Stimulated activated CD4-positive, alpha-beta T cell treated with anti-CD3 and anti-CD28 coated beads, Interleukin-12 subunit alpha, Interleukin-12 subunit beta, amount 100 ng/mL, for 4 hours (primary cell): ENCODE results near the gene GABRR3.
"Not testable (repeated sequence)": the region's sequence is repeated elsewhere in the genome, so short reads cannot be mapped to it uniquely, and the experiment has no call there.

Source experiments
- DNase-seq: peaks from one replicate; pipeline ENCODE4 v3.0.0-alpha.2; 2020

The GABRR3 gene

DNA sequence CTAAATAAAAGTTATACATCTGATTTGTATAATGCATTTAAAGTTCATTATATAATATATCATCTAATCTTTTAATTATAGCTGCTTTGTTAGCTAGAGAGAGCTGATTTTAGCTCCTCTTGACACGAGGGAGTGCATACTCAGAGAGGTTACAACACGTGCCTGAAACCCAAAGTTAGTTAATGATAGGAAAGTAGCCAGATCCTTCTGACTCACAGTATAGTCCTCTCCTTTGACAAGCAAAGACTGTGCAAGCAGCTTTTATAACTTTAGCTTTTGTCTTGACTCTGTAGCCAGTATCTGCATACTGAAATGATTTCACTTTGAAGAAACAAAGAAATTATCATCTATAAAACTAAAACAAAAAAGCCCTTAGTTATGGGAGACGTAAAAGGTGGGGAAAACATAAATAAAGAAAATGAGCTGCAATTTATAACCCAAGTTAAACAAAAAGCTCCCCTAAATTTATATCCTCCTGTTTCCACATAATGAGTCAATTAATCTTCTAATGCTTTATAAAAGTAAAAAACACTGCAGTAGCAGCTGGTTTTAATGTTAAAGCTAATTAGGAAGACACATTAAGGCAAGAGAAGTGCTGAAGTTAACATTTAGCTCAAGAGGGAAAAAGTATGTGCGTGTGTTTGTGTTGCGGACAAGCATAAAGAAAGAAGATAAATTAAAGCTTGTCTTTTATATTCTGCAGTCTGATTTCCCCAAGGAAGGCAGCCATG is 13.1 kb downstream of the GABRR3 start:
- DNase-seq = no peak

DNA sequence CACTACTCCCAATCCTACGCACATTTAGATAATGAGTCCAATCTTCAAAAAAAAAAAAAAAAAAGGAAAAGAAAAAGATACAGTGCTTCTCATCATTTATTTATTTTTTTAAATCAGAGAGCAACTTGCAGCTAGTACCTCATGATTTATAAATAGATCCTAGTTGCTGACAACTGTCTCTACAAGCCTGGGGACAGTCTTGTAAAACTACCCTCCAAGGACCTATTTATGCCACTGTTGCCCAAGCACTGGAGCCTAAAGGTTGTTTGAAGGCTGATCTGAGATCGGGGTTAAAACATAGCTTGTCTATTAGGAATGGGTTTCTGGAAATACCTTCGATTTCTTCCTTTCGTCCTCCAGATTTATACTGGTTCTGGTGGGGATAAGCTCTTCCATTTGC is 14.7 kb downstream of the GABRR3 start:
- no peak for DNase-seq

DNA sequence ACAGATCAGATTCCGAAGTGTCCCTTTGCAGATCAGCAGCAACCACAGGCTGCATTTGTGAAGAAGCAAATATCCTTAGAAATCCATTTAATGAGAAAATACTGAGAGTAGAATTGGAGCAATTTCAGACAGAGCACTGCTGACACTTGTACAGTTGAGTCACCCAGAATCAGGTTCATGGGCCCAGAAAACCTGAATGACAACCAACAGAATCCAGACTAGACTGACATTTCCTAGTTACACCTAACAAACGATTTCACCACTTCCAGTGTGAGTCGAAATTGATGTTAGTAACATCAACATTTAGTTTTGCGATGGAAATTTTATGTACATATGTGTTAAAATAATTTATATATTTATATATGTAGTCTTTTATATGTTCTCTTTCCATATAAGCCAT is 16.8 kb downstream of the GABRR3 start:
- DNase-seq = no peak

DNA sequence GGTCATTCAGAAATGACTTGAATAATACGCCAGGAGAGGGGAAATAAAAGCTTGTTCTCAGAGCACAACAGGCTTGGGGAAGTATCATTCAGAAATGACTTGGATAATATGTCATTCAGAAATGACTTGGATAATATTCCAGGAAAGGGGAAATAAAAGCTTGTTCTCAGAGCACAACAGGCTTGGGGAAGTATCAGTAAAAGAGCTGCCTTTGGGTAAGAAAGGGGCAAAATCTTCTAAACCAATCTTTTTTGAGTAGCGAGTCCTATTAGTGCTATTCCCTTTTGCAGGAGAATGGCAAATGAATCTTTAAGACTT is 20.9 kb downstream of the GABRR3 start:
- DNase-seq = no peak

DNA sequence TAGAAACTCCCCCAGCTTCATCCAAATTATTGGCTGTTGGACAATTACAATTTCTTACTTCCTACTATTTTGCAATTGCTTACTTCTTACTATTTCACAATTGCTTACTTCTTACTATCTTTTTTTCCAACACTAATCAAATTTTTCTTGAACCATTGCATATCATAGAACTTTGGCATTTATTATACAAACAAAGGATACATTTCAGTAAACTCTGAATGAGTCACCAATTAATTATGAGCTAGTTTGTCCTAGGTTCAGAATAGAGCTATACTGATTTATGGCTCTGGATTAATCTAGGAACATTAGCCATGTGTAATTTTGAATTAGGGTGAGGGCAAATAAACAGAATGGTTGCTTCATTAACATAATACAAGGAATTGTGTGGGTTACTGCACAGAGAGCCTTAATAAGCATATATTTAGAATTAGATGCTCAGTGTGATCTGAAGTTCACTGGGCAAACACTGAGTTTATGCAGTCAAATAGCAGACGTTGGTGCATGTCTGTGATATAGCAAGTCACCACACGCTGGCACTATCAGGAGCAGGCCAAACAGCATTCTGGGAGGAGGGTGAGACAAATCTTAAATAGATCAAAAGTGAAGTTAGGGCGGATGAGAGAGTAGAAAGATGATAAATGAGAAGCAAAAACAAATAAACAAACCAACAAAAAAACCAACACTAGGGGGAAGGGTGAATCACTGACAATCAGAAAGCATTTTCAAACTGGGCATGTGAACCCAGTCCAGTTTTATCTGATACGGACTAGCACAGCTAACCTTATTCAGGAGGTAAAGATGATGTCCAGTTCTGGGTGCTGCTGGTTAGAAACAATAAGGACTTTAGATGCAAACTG is 21.5 kb downstream of the GABRR3 start:
- no peak for DNase-seq

DNA sequence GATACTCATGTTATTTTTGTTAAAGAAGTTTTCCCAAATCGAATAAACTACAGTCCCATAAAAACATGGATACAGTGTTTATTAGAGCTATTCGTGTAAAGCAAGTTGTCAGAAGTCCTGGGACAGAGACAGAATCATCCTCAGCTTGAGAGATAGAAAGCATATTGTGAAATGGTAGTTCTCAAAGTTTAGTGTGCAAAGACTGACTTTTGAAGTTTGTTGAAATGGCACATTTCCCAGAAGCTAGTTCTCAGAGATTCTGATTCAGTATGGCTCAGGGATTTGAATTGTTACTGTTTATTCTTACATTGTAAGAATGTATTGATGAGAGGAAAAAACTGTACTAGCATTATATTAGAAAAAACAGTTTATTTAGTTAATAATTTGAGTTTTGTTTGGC is 22.1 kb downstream of the GABRR3 start:
- DNase-seq = no peak

DNA sequence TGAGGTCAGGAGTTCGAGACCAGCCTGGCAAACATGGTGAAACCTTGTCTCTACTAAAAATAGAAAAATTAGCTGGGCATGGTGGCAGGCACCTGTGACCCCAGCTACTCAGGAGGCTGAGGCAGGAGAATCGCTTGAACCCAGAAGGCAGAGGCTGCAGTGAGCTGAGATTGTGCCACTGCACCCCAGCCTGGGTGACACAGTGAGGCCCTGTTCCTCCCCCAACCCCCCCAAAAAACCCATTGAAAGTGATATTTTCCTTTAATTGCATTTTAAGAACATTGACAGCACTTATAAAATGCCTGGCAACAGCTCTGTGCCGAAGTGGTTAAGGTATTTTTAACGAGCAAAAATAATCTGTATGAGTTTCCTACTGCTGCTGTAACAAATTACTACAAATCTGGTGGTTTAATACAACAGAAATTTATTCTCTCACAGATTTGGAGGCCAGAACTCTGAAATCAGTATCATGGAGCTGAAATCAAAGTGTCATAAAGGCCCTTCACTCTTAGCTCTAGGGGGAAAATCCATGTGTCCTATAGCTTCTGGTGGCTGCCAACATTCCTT is 24.1 kb downstream of the GABRR3 start:
- DNase-seq = not testable (repeated sequence)

DNA sequence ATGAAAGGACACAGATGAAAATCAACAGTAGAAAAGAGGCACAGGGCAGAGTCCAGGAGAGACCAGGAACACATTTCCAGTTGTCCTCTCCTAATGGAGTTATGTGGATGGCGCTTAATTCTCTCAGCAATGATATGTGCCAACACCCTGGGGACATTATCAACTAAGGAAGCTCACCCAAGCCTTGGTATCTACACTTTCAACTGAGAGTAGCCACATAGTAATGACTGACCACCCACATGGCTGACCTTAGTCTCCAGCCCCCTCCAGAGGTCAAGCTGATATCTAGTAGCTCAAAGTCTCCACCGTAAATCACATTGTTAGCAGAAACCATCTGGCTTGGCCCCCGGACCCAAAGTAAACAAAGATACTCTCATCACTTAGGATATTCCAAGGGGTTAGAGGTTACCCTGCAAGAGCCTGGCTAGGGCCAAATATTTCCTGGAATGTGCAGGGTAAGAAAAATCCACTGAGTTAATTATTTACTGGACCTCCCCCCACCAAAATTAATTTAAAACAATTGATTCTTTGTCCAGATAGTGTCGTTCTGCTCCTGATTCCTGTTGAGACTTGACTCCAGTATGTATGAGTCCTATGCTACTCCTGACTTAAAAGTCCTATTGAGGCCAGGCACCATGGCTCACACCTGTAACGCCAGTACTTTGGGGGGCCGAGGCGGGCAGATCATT is 24.8 kb downstream of the GABRR3 start:
- no peak for DNase-seq

DNA sequence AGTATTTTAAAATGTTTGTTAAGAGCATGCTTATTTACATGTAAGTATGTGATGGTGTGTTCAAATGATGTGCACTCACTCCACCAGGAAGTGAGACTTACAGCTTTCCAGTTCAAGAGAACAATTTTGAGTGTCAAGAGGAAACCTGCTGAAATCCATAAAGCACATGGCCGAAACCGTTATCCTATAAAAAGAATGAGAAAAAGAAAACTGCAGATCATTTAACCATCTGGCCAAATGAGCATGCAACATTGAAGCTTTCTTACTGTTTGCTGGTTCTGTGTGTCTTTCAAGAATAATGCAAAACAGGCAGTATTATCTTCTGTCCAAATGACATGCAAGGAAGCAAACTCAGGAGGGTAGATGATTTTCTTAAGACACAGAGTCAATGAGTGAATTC is 26.3 kb downstream of the GABRR3 start:
- DNase-seq = no peak

DNA sequence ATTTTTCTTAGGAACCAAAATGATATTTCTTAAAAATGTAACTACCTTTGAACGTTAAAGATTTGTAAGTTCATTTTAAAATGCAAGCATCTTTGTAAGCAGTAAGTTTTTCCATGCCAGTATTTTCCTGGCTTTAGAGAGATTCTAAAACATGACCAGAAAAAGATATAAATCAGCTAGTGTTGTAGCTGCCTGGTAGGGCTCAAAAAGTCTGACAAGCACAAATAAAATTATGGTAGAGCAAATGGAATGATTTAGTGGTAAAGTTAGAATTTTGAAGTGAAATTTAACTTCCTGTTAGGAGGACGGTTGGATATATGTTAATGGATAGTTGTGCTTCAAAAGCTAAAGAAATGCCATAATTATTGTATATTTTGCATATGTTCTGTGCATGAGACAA is 29.7 kb downstream of the GABRR3 start:
- DNase-seq = no peak

DNA sequence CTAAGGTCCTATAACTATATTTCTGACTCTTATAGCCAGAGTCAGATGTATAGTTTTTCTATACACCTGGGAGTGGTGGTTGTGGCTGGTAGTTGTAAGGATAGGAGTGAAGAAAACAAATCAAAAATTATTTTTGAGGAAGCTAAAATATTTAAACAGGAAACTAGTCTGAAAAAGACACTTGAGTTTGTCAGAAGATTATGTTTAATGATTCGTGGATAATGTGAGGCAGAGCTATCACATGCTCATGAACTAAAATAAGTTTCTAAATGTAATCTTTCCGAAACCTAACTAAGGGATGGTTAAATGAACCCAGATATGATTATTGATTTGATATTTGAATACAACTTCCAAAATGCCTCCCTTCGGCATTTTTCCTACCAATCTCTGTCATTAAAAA is 30.4 kb downstream of the GABRR3 start:
- DNase-seq = no peak

DNA sequence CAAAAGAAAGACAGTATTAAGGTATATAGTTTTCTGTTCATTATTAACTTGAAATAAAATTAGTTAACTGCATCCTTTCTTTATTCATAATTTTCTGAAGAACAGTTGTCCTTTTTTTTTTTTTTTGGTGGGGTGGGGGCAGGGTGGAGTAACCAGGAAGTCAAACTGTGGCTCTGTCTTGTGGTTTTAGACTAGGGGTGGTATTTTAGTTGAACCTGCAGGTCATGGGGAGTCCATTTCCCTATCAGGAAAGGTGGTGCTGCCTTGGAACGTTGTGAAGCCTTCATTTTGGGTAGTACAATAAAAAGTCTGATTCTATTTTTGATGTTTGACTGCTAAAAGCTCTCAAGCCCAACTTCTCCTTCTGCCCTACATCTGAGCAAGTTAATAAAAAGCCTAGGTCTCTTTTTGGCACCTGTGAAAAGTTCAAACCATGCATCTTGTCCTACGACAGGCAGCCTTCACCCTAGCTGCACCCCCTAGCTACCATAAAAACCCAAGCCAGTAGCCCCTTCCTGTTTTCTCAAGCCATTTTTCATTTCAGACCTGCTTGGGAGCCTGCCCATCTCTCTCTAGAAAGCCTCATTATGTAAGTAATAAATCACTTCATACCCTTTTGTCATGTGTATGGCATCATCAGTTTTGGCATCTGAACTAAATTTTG is 31.7 kb downstream of the GABRR3 start:
- DNase-seq = no peak

DNA sequence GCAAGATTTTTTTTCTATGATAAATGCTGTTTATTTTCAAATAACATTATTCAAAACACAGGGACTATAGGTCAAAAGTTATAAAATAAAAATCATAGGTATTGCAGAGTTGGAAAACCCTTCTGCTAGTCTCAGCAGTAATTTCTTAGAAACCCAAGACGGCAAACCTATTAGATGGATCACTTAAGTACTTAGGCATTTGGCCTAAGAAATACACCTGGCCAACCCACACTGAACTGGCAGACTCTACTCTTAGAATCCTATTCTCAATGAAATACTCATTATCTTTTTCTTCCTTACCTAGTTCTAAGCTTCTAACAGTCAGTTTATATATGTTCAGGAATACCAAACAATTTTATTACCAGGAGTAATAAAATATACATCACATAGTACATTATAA is 32.4 kb downstream of the GABRR3 start:
- no peak for DNase-seq

DNA sequence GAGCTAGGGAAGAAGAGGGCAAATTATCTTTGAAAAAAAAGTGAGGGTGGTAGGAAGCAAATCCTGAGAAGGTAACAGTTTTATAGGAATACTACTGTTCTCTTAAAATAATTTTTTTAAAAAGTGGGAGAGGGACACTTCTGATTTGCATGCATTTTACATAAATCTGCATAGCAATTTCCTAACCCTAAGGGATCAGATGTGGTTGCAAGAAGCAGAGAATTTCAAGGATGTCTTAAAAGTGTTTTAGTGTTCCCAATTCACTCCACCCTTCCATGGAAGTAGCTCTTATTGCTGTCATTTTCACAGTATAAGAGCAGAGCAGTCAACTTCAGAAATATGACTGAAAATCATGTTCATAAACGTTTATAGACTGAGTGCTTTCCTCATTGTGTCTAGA is 35.1 kb downstream of the GABRR3 start:
- DNase-seq = no peak

DNA sequence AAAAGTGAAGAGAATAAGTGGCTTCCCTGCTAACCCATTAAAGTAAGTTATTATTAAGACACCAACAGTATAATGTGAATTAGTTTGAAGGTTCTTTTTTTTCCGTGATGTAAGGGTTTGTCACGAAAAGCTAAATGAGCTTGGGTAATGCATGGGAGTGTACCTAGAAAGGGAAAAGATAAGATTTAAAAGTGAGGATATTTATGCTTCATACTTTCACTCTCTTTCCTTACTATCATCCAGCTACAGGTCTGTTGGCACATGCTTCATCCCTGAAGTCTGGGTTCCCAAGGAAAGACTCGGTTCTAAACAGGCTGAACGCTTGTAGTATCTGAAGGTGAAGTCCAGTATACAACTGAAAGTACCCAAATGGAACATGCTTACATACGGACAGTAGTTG is 36.0 kb downstream of the GABRR3 start:
- DNase-seq = no peak

DNA sequence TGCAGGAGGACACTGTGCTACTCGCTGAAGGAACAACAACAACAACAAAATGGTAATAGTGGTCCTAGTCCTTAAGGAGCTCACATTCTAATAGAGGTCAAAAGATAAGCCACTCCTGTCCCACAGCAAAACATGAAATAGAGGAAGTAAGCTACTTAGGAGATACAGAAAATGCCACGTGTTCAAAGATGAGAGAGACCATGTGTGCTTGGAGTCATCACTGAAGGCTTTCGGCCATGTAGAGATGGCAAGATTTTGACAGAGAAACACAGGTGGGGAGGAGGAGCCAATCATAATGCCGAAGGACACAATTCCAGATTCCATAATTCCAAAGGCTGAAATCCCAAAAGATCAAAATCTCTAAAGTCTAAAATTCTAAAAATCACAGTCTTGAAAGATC is 38.1 kb downstream of the GABRR3 start:
- DNase-seq = no peak

DNA sequence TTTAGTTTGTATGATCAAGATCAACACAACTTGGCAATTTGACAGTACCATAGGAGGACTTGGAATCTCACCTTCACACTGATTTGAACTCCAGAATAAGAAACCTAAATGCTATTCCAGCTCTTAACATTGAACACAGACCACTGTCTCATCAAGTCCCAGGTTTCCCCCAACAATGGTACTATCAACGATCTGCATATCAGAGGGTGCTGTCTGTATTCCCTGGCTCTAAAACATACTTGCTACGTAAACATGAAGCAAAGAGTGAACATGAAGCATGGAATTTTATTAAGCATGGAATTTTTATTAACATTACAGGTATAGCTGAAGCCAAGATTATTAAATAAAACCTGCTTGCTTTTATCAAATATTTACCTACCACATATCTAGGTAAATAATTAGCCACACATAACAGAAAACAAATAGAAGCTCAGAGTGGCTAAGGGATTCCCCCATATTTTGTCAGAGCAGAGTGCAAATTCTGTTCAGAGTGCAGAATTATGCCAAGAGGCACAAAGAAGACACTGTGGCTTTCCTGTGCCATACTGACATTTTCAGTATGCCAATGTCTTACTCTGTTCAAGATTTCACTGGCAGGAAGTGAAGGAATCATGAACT is 40.7 kb downstream of the GABRR3 start:
- no peak for DNase-seq

DNA sequence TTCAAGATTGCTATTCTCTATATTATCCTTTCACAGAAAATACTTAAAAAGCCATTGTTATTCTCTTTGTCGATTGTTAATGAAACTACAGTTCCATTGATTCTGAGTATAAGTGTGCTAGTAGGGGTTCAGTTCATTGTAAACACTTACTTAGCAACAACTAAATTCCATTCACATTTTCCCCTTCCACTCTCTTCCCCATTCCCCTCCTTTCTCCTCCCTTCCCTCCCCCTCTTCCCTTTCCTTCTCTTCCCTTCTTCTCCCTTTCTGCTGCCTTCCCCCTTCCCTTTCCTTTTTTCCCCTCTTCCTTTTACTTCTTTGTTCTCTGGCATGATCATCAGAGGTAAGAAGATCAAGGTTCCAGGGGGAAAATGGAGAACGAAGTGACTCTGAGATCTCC is 41.6 kb downstream of the GABRR3 start:
- no peak for DNase-seq

DNA sequence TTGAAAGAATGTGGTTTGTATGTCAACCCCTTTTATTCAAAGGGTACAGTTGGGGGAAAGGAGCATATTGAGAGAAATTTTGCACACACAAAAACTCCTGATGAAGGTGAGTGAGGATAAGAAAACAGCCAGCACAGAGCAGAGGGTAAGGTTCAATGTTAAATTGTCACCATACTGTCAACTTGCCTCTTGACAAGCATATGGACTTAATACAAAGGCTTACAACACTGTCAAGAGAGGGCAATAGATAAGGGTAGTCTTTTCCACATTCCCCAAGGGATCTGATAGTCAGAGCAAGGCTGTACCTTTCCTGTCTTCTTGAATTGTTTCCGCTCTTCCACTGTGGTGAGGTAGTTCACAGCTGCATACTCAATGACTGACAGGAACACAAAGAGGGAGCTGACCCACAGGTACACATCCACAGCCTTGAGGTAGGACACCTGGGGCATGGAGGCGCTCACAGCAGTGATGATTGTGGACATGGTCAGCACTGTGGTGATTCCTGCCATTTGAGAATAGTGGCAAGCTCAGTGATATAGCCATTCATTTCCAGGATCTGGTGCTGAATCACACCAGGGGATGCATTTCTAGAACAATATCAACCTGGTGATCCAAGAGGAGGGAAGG is 42.5 kb downstream of the GABRR3 start:
- no peak for DNase-seq

DNA sequence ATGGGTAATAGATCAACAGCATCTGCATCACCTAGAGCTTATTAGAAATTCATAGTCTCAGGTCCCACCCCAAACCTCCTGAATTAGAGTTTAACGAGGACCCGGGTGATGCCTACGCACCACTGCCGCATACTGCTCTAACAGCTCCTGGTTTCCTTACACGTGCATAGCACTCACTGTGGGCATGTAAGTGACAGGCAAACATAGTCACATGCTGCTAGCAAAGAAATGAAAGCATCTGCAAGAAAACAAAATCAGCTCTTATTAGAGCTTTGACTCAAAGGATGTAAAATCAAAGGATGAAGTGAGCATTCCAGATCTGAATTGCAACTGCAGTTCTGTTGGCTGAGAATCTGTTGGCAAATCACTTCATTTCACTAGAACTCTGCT is 43.8 kb downstream of the GABRR3 start:
- DNase-seq = peak; percentile 7

DNA sequence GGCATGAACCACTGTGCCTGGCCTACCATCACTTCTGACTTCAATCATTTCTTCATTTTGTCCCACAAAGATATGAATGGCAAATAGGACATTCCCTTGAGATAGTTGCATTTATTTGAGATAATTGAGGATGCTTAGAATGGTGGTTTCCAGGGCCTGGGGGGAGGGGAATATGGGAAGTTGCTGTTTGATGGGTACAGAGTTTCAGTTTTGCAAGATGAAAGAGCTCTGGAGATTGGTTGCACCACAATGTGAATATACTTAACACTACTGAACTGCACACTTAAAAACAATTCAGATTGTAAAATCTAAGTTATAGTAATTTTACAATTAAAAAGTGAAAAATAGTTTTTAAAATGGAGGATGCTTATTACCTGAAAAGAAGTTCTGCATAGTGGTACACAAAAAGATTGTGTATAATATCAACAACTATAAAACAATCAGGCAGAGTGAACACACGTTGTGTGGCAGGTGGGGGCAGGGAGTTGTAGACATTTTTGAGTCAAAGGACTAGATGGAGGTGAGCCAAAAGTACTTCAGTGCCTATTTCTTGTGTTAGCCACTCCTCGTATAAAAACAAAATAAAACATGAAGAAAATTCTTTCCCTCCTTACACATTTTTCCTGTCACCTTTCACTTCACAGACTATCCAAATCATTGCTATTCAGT is 44.4 kb downstream of the GABRR3 start:
- DNase-seq = no peak
